Fibroblast of skin of right biceps (primary cell): ENCODE data around the gene ATP6AP1.
A peak's percentile ranks its signal among the peaks of the same experiment; 100 is the strongest.

ENCODE experiments used
- DNase-seq: peaks from one replicate; pipeline ENCODE4 v3.0.0-alpha.2; 2013

Gene ATP6AP1

GRCh38 chrX:154472685-154473632 lies 44.5 kb downstream of the ATP6AP1 start:
- no peak for DNase-seq

DNA sequence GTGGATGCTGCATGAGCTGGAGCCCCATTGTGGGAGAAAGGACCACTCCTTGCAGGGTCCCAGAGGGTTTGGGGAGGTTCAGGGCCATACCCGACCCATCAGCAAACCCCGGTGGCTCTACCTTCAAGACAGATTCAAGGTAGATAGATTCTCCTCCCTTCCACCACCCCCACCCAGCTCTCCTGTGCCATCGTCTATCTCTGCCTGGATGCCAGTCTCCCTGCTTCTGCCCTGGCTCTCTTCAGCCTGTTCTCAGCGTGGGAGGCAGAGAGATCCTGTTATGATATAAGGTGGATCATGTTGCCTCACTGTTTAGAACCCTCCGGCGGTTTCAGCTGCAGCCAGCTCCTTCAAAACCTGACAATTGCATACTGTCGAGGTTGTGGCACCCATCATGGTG lies 45.2 kb downstream of the ATP6AP1 start:
- DNase-seq = no peak

GRCh38 chrX:154476821-154477220 lies 48.3 kb downstream of the ATP6AP1 start:
- no peak for DNase-seq

GRCh38 chrX:154477891-154478477 lies 49.5 kb downstream of the ATP6AP1 start:
- DNase-seq = no peak

DNA sequence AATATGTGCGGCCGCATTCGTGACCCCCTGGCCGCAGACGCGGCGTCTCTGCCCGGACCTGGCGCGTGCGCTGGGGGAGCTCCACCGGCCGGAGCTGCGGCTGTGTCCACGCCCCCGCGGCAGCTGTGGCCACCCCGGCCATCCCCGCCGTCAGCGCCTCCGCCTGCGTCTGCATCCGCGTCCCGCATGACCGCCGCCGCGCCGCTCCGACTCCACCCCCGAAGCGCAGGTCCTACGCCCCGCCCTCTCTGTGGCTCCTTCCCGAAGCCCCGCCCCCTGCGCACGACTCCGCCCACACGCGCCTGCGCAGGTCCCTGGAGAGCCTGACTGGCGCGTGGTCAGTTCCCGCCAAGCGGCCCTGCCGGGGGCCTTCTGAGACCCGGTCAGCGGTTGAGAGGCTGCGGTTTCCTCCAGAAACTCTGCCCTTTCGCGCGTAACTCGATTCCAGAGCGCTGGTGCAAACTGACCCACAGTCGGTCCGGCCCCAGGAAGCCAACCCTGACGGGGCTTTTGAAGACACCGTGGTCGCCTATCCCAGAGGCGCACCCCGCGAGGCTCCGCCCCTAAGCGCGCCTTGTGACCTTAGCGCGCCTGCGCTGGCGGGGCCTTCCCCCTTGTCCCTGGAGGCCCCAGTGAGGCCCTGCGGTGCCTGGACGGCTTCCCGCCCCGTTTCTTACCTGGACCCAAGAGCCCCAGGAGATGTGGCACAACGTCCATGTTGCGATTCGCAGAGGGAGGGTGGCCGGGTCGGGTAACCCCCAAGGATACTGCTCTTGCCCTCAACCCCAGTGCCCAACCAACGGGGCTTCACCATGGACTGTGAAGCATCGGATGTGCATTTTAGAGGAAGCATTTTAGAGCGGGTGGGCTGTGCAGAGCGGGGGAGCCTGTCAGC lies 50.5 kb downstream of the ATP6AP1 start, which contains the start of gene LAGE3:
Gene LAGE3, minus strand, starts transcription at position 554 of the 895 bp plus-strand sequence. Its CDS starts 366 bp downstream, at position 188.
- DNase-seq = peak; percentile 83

GRCh38 chrX:154481195-154481594 lies 52.7 kb downstream of the ATP6AP1 start:
- no peak for DNase-seq

DNA sequence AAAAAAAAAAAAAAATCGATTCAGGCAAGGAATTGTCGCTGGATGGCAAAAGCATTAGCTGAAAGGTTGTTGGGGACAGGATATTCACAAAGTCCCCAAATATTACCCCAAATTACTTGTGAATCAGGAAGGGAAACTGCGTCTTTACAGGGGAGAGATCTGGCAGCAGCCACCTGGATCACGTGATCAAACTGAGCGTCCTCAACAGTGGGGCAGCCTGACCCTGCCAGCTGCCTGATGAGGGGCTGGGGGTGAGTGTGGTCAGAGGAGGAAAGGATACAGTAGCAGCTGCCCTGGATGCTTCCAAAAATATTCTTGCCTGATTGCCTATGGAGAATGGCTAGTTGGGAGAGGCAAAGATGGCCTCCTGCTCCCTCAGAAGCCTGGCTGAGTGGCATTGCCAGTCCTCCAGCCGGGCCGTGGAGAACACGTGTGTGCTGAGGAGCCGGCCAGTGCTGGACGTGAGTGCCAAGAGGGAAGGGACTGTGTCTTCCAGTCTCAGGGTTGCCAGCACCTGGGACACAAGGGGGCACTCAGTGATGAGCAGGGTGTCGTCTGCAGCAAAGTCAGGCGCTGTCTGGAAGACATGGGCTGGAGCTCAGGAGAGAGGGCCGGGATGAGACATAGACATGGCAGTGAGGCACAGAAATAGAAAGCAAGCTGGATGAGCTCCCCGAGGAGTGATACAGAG lies 53.6 kb downstream of the ATP6AP1 start:
- no peak for DNase-seq

- DNase-seq = no peak
Measured at GRCh38 chrX:154482786-154483185, 54.3 kb downstream of the ATP6AP1 start.

DNA sequence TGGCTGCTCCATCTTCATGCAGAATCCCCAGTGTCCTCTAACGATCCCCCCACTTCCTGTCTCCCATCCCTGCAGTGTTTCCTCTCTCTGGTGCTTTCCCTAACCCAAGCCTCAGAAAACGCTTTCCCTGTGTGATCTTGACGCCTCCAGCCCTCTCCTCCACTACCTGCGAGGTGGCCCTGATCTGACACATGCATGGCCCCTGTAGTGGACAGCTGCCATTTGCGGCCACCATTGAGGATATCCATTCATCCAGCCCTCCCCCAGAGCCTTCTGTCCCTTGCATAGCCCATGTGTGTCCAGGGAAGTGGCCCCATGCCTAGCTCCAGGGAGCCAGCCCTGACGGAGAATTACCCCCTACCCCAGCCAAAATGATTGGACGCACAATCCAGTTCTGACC lies 54.8 kb downstream of the ATP6AP1 start:
- DNase-seq = no peak

DNA sequence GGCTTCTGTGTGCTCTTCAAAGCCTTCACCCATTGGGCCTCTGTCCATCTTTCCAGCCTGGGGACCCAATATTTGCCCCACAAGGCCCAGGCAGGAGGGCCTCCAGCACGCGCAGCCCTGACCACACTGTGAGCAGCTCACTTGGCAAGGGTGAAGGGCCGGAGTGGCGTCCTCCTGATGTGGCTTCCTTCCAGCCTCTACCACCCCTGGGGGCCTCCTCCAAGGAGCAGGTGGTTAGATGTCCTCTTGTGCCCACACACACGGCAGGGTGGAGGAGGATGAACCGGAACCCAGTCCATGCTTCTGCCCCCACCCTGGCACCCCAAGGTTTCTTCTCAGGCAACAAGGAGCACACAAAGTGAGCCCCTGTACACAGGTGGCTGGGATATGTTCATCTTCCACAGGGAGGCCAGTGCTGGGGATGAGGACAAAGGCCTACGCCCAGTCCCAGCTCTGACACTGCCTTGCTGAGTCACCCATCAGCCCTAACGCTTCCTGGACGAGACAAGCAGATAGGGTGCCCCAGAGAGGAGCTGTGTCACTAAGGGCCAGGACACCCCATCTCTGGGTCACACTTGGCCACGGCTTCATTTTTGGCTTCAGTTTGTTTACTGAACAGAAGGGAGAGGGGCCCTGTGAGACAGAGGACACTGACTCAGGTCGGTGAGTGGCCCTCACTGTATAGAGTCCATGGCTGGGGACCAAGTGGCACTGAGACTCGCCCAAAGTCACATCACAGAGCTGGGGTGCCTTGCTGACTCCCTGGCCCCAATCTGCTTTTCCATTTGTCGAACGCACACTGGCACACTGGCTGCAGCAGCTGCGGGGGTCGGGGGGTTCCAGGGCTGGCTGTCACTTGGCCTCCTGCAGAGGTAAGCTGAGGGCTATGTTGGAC lies 56.0 kb downstream of the ATP6AP1 start:
- DNase-seq = no peak

DNA sequence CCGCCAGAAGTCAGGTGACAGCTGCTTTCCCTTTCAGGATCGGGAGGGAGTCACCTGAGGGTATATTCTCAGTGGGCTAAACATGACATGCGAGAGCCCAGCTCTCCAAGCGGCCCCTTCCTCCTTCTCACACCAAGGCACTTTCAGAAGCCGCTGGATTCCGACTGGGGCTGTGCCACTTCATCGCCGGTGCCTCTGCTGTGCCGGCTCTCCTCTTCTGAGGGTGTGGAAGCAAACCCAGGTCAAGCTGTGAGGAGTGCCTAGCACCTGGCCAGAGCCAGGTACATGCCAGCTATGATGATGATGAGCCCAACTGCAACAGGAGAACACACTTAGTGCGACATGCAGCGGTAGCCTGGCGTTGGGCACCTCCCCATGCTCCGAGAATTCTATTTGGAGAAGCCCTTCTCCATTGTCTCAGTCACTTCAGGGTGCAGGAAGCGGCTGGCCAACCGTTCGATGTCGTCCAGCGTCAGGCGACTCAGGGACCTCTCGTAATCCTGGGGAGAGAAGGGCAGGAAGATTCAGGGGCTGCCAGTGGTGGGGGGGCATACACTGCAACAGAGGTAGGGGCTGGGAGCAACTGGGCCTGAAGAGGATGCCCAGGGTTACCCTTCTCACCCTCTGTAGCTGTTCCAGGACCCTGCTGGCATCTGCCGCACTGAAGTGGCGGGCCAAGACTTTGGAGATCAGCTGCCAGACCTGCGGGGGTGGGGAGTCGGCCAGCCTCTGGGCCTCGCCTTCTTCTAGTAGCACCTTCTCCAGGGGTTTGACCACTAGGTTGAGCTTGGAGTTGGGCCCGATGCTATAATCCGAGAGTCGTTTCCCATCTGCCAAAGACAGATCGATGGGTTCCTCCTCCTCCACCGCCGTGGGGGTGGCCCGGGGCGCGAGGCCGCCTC lies 56.9 kb downstream of the ATP6AP1 start:
- no peak for DNase-seq

GRCh38 chrX:154486052-154486395 lies 57.5 kb downstream of the ATP6AP1 start:
- no peak for DNase-seq
